Iris pigment epithelial cell (primary cell): ENCODE data around the gene GRP.
"Not testable (repeated sequence)": the region's sequence is repeated elsewhere in the genome, so short reads cannot be mapped to it uniquely, and the experiment has no call there.

Source experiments
- DNase-seq: peaks from one replicate; pipeline ENCODE4 v3.0.0-alpha.2; 2011; ENCODE audit warnings: low read depth

The GRP gene

DNA sequence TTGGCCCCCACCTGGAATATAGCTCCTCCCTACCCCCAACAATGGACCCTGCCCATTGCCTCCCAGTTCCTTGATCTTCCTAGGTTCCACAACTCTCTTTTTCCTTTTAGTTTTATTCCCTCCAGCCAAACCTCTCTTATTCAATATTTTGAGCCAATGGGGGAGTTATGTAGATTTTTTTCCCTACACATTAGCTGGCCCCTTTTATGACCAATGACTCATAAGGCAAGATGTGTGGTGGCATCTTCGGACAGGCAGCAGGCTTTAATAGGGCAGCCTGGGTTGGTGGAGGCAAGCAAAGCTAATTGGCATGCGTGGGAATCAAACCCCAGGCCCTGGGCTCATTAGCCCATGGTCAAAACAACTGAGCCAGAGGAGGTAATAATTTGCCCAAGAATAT, 9.2 kb downstream of the GRP start:
- no peak for DNase-seq

GRCh38 chr18:59229701-59230443, 9.9 kb downstream of the GRP start:
- DNase-seq = no peak

GRCh38 chr18:59231114-59231513, 11.2 kb downstream of the GRP start:
- DNase-seq = no peak

DNA sequence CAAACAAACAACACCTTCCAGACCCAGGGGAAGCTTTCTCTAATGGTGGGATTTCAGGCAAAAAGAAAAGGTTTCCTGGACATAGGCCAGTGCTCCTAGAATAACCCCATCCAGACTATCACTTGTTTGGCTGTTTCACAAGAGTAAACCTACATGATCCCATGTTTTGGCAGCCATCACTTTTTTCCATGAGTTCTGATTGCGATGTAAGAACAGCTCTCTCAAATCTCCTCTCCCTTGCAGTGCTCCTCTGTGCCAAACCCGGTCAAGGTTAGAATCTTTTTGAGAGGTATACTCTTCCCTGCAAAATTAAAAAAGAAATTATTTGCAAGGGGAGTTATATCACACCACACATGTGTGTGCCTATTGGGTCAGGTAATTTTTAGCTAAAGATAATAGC, 11.9 kb downstream of the GRP start:
- no peak for DNase-seq

GRCh38 chr18:59232309-59233016, 12.5 kb downstream of the GRP start:
- DNase-seq = no peak

DNA sequence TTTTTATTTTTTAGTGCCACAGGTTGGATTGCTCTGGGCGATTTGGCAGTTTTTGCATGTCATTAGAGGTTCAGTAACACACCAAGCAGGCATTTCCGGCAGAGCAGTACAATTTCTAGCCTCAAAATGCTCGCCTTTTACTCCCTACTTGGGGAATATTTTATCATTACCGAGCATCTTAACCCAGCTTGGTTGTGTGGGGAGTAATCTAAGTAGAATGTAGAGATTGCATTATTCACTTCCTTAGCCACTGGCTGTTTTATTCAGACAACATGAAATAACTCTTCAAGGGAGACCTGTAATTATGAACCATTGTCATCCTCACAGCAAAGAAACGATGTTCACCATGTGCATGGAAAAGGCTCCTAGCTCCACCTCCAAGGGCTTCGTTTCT, 13.1 kb downstream of the GRP start:
- DNase-seq = peak; percentile 7

GRCh38 chr18:59238385-59238784, 18.4 kb downstream of the GRP start:
- no peak for DNase-seq

GRCh38 chr18:59239642-59240041, 19.7 kb downstream of the GRP start:
- DNase-seq = no peak

GRCh38 chr18:59242906-59243305, 22.9 kb downstream of the GRP start:
- DNase-seq = no peak

DNA sequence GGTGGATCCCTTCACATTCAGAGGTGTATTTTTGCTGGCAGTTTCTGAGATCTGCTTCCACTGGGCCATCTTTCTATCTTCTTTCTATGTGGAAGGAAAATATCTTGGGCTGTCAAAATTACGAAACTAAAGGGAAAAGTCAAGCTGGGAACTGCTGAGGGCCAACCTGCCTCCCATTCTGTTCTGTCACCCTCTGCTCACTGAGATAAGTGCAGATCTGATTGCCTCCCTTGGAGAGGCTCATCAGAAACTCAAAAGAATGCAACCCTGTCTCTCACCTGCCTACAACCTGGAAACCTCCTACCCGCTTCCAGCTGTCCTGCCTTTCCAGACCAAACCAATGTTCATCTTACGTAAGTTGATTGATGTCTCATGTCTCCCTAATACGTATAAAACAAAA, 26.8 kb downstream of the GRP start:
- no peak for DNase-seq

DNA sequence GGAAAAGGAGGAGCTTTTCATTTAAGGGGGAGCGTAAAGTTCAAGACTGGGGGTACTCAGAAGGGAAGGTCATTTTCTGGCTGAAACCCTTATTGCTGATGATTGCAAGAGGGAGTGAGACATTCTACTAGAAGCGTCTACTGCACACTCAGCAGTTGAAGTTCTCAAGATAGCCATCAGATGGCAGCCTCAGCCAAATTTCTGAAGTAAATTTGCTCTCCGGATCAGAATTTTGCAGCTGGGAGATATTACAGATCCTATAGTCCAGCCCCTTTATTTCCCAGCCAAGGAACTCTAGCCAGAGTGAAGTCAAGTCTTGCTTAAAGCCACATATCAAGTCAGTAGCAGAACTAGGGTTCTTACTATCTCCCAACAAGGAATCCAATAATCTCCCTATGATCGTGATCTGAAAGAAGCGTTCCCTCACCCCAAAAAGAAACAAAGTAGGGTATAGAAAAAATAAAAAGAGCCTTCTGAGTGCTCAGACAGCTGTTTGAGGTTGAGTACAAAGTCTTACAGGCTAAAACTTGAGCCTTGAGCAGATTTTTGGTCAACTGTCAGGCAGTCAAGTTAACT, 29.3 kb downstream of the GRP start:
- DNase-seq = peak; percentile 85

GRCh38 chr18:59255491-59255890, 35.5 kb downstream of the GRP start:
- not testable (repeated sequence) for DNase-seq

- DNase-seq = not testable (repeated sequence)
Measured at GRCh38 chr18:59261842-59262241, 41.9 kb downstream of the GRP start.

DNA sequence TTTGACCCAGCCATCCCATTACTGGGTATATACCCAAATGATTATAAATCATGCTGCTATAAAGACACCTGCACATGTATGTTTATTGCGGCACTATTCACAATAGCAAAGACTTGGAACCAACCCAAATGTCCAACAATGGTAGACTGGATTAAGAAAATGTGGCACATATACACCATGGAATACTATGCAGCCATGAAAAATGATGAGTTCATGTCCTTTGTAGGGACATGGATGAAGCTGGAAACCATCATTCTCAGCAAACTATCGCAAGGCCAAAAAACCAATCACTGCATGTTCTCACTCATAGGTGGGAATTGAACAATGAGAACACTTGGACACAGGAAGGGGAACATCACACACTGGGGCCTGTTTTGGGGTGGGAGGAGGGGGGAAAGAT, 42.3 kb downstream of the GRP start:
- DNase-seq = not testable (repeated sequence)

DNA sequence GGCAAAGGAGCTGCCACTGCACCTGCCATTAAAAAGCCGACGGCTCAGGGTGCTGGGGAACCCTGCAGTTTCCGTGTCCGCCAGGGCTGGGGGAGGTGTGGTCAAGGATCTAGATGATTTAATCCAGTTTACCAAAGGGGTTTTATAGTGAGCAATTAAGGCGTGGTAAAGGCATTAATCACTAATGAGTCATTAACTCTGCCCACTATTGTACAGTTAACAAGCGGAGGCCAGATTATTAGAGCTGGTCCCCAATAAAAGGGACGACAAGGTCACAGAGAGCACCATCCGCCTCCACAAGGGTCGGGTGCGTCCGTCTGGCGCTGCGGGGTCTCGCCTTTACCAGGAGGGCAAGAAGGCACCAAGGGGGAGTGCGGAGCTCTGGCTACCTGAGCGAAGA, 43.7 kb downstream of the GRP start:
- no peak for DNase-seq

- DNase-seq = no peak
Measured at GRCh38 chr18:59264121-59264571, 44.2 kb downstream of the GRP start.

- DNase-seq = no peak
Measured at GRCh38 chr18:59264651-59265245, 44.8 kb downstream of the GRP start.

GRCh38 chr18:59265246-59265973, 45.5 kb downstream of the GRP start:
- no peak for DNase-seq

GRCh38 chr18:59265974-59266369, 46.0 kb downstream of the GRP start:
- no peak for DNase-seq

- no peak for DNase-seq
Measured at GRCh38 chr18:59266459-59266858, 46.5 kb downstream of the GRP start.

DNA sequence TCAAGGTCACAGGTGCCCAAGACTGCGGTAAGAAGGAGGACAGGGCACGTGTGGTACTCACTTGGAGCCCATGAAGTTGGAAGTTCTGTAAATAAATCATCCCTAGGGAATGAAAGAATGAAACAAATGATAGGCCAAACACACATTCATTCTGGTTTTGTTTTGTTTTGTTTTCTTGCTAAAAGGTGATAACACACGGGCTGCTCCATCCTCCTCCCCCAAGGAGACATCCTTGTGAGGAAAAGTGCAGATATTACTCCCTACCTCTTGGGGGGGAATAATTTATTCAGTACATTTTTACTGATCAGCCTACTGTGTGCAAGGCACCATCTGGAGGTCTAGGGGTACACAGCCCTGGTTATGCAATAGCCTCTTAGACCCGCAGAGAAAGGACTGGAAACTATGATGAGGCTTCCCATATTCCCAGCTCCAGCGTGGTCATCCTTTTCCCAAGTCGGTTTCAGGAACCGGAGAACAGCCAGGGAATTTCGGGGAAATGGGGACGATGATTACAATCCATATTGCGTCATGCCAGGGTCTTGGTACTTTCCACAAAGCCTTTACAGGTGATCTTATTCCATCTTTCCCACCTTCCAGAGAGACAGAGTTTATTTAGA, 47.0 kb downstream of the GRP start:
- no peak for DNase-seq
